Progenitor cell of endocrine pancreas (in vitro differentiated cells): ENCODE data around the gene MFAP3L. TPM values are rescaled to one million over a fixed set of nuclear protein-coding genes. Genes with fewer than 3 reads are reported as not detected.
"Not testable (repeated sequence)": the region's sequence is repeated elsewhere in the genome, so short reads cannot be mapped to it uniquely, and the experiment has no call there.

ENCODE experiments used
- DNase-seq: peaks from one replicate; pipeline ENCODE4 v3.0.0; 2021; ENCODE audit warnings: low spot score; ENCODE audit not compliant: unreplicated experiment
- H3K27ac Mint-ChIP-seq: 2 replicates; pipeline ENCODE4 v1.8.0; 2021; ENCODE audit warnings: mild to moderate bottlenecking, moderate library complexity, mixed read lengths
- H3K27me3 Mint-ChIP-seq: 2 replicates; pipeline ENCODE4 v1.8.0; 2021; ENCODE audit warnings: mixed read lengths
- H3K36me3 Mint-ChIP-seq: 2 replicates; pipeline ENCODE4 v1.8.0; 2022; ENCODE audit warnings: mixed read lengths; ENCODE audit not compliant: insufficient read depth
- H3K4me1 Mint-ChIP-seq: 2 replicates; pipeline ENCODE4 v1.8.0; 2021; ENCODE audit warnings: low read depth, mixed read lengths
- H3K4me3 Mint-ChIP-seq: 2 replicates; pipeline ENCODE4 v1.8.0; 2021; ENCODE audit warnings: low read depth, mild to moderate bottlenecking, moderate library complexity, mixed read lengths
- H3K9me3 Mint-ChIP-seq: 2 replicates; pipeline ENCODE4 v1.8.0; 2021; ENCODE audit warnings: low read depth, mixed read lengths
- total RNA-seq: library from RNA; stranded (reverse); gene quantifications from 2 replicates; pipeline ENCODE4 v1.2.1, GENCODE V29; 2021
- TF ChIP-seq, protein P1 (sequence below): fragments of 200-600 bp; sonication (generic); IDR thresholded peaks from one replicate; pipeline ENCODE4 v1.5.0; 2021; ENCODE audit warnings: antibody characterized with exemption, mild to moderate bottlenecking; ENCODE audit not compliant: unreplicated experiment

Gene MFAP3L
- total RNA-seq, 1 donor from 2014 or later: 3.3 TPM

DNA sequence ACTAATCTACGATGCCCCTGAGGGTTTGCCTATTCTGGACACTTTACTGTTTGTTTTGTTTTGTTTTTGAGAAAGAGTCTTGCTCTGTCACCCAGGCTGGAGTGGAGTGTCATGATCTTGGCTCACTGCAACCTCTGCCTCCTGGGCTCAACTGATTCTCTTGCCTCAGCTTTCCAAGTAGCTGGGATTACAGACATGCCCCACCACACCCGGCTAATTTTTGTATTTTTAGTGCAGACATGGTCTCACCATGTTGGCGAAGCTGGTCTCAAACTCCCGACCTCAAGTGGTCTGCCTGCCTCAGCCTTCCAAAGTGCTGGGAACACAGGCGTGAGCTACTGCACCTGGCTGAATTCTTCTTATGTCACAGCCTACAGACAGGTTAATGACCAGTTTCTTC is 70.7 kb downstream of the MFAP3L start:
- Mint-ChIP-seq H3K27ac (no peak overlapping the region), H3K27me3 (no peaks in the 10 kb centered on the region)

DNA sequence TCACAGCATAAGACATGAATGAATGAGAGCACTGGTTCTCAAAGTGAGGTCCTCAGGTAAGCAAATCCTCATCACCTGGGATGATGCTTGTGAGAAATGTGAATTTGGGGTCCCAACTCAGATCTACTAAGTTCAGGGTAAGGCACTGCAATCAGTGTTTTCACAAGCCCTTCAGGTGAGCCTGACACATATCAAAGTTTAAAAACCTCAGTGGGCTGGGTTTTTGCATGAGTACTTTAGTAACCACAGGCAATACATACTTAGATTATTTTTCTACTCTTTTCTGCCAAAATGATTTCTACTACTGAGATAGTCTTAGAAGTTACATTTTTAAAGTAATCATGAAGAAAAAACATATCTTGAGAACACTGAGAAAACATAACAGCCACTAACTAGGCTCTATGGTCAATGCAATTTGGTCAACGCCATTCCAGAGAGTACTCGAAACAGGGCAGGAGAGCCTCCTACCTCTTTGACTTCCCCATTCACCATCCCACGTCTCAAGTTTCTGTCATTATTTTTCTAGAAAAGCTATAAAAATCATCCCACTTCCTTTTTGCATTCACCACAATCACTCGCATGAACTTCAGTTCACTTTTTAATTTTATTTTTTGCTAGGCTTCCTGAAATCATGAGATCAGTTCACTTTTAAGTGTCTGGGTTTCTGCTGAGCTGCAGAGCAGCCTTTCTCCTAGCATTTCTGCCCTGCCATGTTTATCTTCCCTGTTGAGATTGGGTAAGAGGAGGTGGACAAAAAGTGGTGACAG is 73.8 kb downstream of the MFAP3L start:
- Mint-ChIP-seq H3K4me1 (no peaks in the 10 kb centered on the region), H3K4me3 (no peak overlapping the region), H3K27me3 (peaks cover 9% of the 10 kb centered on the region), H3K36me3 (no peaks in the 10 kb centered on the region), H3K27ac (no peak overlapping the region), H3K9me3 (no peaks in the 10 kb centered on the region)
- TF ChIP-seq, protein P1, sequence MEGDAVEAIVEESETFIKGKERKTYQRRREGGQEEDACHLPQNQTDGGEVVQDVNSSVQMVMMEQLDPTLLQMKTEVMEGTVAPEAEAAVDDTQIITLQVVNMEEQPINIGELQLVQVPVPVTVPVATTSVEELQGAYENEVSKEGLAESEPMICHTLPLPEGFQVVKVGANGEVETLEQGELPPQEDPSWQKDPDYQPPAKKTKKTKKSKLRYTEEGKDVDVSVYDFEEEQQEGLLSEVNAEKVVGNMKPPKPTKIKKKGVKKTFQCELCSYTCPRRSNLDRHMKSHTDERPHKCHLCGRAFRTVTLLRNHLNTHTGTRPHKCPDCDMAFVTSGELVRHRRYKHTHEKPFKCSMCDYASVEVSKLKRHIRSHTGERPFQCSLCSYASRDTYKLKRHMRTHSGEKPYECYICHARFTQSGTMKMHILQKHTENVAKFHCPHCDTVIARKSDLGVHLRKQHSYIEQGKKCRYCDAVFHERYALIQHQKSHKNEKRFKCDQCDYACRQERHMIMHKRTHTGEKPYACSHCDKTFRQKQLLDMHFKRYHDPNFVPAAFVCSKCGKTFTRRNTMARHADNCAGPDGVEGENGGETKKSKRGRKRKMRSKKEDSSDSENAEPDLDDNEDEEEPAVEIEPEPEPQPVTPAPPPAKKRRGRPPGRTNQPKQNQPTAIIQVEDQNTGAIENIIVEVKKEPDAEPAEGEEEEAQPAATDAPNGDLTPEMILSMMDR: no peak
- DNase-seq: no peak

More for the DNA sequence above, 70.7 kb downstream of the MFAP3L start:
- DNase-seq: no peak
- TF ChIP-seq, protein P1: no peak
- Mint-ChIP-seq H3K4me1 (no peaks in the 10 kb centered on the region), H3K4me3 (no peak overlapping the region), H3K36me3 (no peaks in the 10 kb centered on the region), H3K9me3 (no peaks in the 10 kb centered on the region)

DNA sequence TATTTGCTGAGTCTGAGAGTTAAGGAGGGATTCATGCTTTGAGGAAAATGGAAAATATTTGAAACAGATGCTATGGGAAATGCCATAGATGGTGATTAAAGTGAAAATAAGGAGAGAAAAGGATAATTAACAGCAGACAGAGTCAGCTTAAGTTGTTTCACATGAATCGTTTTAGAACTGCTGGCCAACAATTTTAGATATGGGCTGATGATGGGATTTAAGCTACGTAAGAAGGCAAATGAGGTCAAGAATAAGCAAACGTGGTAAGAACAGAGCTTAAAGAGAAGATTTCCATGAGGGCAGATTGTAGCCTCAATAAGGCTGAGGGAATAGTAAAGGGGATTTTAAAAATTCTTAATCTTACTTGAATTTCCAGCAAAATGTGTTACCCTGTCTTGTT is 77.9 kb downstream of the MFAP3L start:
- Mint-ChIP-seq H3K4me3 (no peak overlapping the region), H3K9me3 (peaks cover 2% of the 10 kb centered on the region), H3K27me3 (peaks cover 9% of the 10 kb centered on the region), H3K4me1 (no peaks in the 10 kb centered on the region), H3K36me3 (no peaks in the 10 kb centered on the region), H3K27ac (no peak overlapping the region)
- TF ChIP-seq, protein P1: no peak
- no peak for DNase-seq

DNA sequence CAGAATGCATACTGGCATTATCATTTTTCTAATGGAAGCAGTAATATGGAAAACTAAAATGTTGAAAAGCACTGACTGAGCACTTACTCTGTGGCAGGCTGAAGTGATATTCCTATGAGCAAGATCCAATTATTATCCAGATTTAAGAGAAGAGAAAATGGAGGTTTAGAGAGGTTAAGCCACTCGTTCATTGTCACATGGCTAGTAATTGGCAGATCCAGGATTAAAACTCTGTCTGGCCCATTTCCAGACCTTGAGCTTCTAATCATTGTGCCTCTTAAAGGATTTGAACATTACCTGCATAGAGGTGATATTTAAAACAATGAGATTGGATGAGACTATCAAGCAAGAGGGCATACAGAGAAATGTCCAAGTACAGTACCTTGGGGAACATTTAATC is 80.6 kb downstream of the MFAP3L start:
- H3K36me3 Mint-ChIP-seq: no peaks in the 10 kb centered on the region
- peaks cover 14% of the 10 kb centered on the region for H3K9me3 Mint-ChIP-seq
- H3K4me3 Mint-ChIP-seq: no peak overlapping the region
- no peaks in the 10 kb centered on the region for H3K4me1 Mint-ChIP-seq
- no peak for DNase-seq
- TF ChIP-seq, protein P1: no peak
- peaks cover 9% of the 10 kb centered on the region for H3K27me3 Mint-ChIP-seq
- no peak overlapping the region for H3K27ac Mint-ChIP-seq

DNA sequence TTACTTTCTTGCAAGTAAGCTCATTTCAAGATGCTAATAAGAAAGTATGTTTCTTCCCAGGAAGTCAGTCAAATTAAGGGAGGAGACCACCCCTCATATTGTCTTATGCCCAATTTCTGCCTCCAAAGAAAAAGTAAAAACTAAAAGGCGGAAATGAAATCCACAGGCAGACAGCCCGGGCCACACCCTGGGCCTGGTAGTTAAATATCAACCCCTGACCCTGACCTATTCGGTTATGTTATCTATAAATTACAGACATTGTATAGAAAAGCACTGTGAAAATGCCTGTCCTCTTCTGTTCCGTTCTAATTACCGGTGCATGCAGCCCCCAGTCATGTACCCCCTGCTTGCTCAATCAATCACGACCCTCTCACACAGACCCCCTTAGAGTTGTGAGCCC is 82.6 kb downstream of the MFAP3L start:
- not testable (repeated sequence) for H3K36me3 Mint-ChIP-seq, H3K4me1 Mint-ChIP-seq, H3K27ac Mint-ChIP-seq, DNase-seq, H3K27me3 Mint-ChIP-seq, H3K4me3 Mint-ChIP-seq
- peaks cover 14% of the 10 kb centered on the region for H3K9me3 Mint-ChIP-seq

DNA sequence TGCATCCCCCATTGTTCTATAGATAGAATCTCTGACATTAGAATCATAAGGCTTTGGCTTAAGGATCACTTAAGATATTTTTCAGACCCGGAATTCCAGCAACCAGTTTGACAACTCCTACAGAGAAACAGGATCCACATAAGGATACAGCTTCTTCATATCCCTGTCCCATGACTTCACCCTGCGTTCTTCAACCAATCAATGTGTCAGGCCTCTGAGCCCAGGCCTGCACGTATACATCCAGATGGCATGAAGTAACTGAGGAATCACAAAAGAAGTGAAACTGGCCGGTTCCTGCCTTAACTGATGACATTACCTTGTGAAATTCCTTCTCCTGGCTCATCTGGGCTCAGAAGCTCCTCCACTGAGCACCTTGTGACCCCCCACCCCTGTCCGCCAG is 85.1 kb downstream of the MFAP3L start:
- Mint-ChIP-seq H3K36me3 (no peaks in the 10 kb centered on the region), H3K27ac (no peak overlapping the region), H3K9me3 (peaks cover 14% of the 10 kb centered on the region), H3K4me3 (no peak overlapping the region), H3K27me3 (no peaks in the 10 kb centered on the region), H3K4me1 (peaks cover 5% of the 10 kb centered on the region)
- DNase-seq: no peak
- TF ChIP-seq, protein P1: no peak
